ENCODE results near the gene FAM199X. TPM values are rescaled to one million over a fixed set of nuclear protein-coding genes. Genes with fewer than 3 reads are reported as not detected.

Gene FAM199X
- 23.9 and 25.7 TPM in 2 replicates for total RNA-seq (2014; rRNA removed; shearing (Covaris generic))

DNA sequence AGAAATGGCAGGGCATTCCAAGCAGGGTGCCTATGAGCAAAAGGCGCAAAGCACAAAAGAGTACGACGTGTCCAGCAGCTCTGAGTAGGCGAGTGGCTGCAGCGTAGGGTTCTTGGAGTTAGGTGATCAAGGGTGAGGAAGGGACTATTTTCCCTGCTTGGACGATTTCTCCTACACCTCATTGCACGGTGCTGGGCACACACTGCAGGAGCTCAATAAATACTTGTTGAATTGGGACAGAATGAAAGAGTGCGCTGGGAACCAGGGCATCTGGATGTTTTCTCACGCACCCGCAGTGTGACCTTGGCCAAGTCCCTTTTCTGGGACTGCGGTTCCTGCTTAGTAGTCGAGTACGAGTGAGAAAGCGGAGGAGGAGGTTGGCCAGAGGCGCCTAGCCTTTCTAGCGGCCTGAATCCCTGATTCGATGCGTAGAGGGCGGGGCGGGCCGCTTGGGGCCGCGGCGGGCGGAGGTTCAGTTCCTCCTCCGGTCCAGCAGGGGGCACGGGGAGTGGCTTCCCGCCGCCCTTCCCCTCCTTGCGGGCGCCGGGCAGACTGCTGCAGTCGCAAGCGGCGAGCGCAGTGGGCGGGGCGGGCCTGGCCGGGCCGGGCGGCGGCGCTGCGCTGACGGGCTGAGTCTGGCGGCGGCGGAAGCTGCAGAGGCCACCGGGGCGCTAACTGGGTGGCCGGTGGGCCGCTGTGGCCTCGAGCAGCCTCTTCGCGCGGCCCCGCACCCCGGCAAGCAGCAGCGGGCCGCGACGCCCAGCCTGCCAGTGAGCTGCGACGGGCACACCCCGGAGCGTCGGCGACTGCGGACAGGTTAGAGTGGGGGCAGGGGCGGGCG lies at the start of gene FAM199X:
TSS of gene FAM199X (plus strand) at position 560 of the 841 bp plus-strand sequence. CDS start 333 bp downstream, outside the sequence.
- peak; percentile 88 for DNase-seq
- Histone ChIP-seq H3K4me3 (ENCODE audit: insufficient read depth, low read depth, low read length) (peak within 1 kb of the TSS; percentile 88), H3K36me3 (replicated peaks; ENCODE audit: control insufficient read depth, insufficient read depth, low read length) (no peaks in the 10 kb centered on the region), H3K27me3 (ENCODE audit: control insufficient read depth, insufficient read depth, low read length) (peaks cover 2% of the 10 kb centered on the region)

- H3K36me3 ChIP-seq (replicated peaks; ENCODE audit: control insufficient read depth, insufficient read depth, low read length) = no peaks in the 10 kb centered on the region; the same call in 1 of the 2 replicates
- H3K4me3 ChIP-seq (ENCODE audit: insufficient read depth, low read depth, low read length) = no peak overlapping the region
- no peak for DNase-seq
- no peaks in the 10 kb centered on the region; the same call in 1 of the 2 replicates for H3K27me3 ChIP-seq (ENCODE audit: control insufficient read depth, insufficient read depth, low read length)
Measured at GRCh38 chrX:104117759-104118158, 48.5 kb upstream of the FAM199X start.

DNA sequence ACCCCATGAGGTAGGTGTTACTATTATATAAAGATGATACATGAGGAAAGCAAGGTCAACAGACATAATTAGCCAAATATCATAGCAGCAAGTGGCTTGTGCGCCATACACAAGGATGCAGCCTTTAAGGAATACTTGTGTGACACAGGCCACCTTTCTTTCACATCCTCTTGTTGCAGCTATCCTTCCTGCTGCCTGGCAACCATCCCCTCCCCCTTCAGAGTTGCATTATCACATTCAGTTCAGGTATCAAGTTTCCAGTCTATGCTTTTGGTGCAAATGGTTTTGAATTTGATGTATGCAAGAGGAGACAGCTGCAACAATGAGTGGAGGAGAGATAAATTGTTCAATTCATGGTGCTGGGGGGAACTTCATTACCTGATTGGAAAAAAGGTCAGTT lies 47.5 kb upstream of the FAM199X start:
- Histone ChIP-seq H3K4me3 (ENCODE audit: insufficient read depth, low read depth, low read length) (no peak overlapping the region), H3K36me3 (replicated peaks; ENCODE audit: control insufficient read depth, insufficient read depth, low read length) (no peaks in the 10 kb centered on the region; the same call in 1 of the 2 replicates), H3K27me3 (ENCODE audit: control insufficient read depth, insufficient read depth, low read length) (no peaks in the 10 kb centered on the region; the same call in 1 of the 2 replicates)
- DNase-seq = no peak

- DNase-seq = no peak
- Histone ChIP-seq H3K27me3 (ENCODE audit: control insufficient read depth, insufficient read depth, low read length) (no peaks in the 10 kb centered on the region), H3K4me3 (ENCODE audit: insufficient read depth, low read depth, low read length) (no peak overlapping the region), H3K36me3 (replicated peaks; ENCODE audit: control insufficient read depth, insufficient read depth, low read length) (no peaks in the 10 kb centered on the region)
Measured at GRCh38 chrX:104122829-104123228, 43.4 kb upstream of the FAM199X start.

DNA sequence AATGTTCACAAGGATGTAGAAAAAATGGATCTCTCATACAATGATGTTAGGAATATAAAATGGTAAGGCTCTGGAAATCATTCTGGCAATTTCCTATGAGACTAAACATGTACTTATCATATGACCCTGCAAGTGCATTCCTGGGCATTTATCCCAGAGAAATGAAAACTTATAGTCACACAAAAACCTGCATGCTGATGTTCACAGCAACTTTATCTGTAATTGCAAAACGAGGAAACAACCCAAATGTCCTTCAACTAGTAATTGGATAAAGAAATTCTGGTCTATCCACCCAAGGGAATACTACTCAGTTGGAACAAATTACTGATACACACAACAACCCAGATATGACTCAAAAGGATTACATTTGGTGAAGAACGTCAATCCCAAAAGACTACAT lies 39.4 kb upstream of the FAM199X start:
- DNase-seq = no peak
- H3K4me3 ChIP-seq (ENCODE audit: insufficient read depth, low read depth, low read length) = no peak overlapping the region
- no peaks in the 10 kb centered on the region for H3K27me3 ChIP-seq (ENCODE audit: control insufficient read depth, insufficient read depth, low read length)
- H3K36me3 ChIP-seq (replicated peaks; ENCODE audit: control insufficient read depth, insufficient read depth, low read length) = no peaks in the 10 kb centered on the region

DNA sequence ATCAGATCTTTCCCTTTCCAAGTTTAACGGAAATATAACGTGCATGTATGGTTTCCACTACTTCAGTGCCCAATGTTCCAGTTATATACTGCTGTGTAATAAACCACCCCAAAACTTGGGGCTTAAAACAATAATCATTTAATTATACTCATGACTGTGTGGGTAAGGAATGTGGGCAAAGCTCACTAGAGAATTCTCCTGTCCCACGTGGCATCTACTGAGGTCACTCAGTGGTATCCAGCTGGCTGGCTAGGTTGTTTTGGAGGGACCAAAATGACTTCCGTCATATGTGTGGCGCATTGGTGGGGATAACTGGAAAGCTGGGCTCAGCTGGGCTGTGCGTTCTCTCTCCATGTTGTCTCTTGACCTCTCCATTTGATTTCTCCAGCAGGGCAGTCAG lies 35.4 kb upstream of the FAM199X start:
- H3K4me3 ChIP-seq (ENCODE audit: insufficient read depth, low read depth, low read length) = no peak overlapping the region
- H3K36me3 ChIP-seq (replicated peaks; ENCODE audit: control insufficient read depth, insufficient read depth, low read length) = no peaks in the 10 kb centered on the region
- DNase-seq = no peak
- H3K27me3 ChIP-seq (ENCODE audit: control insufficient read depth, insufficient read depth, low read length) = no peaks in the 10 kb centered on the region

GRCh38 chrX:104134583-104135261 lies 31.5 kb upstream of the FAM199X start:
- Histone ChIP-seq H3K27me3 (ENCODE audit: control insufficient read depth, insufficient read depth, low read length) (no peaks in the 10 kb centered on the region), H3K36me3 (replicated peaks; ENCODE audit: control insufficient read depth, insufficient read depth, low read length) (no peaks in the 10 kb centered on the region), H3K4me3 (ENCODE audit: insufficient read depth, low read depth, low read length) (no peak overlapping the region)
- no peak for DNase-seq

DNA sequence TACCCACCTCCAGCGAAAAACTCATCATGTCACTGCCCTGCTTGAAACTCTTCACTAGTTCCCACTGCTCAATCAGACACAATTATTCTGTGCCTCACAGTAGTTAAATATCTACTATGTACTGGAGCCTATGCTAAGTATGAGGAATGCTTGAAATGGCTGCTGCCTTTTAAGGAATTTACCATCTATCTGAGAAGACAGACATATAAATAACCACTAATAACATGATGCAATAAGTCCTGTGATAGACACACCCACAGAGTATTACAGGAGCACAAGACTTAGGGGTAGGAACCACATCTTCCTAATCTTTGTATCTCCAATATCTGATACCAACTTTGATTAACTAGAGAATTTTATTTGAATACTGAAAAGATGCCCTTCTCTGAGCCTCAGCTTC lies 30.6 kb upstream of the FAM199X start:
- DNase-seq = no peak
- no peaks in the 10 kb centered on the region for H3K36me3 ChIP-seq (replicated peaks; ENCODE audit: control insufficient read depth, insufficient read depth, low read length)
- no peaks in the 10 kb centered on the region for H3K27me3 ChIP-seq (ENCODE audit: control insufficient read depth, insufficient read depth, low read length)
- H3K4me3 ChIP-seq (ENCODE audit: insufficient read depth, low read depth, low read length) = no peak overlapping the region

- Histone ChIP-seq H3K4me3 (ENCODE audit: insufficient read depth, low read depth, low read length) (no peak overlapping the region), H3K36me3 (replicated peaks; ENCODE audit: control insufficient read depth, insufficient read depth, low read length) (no peaks in the 10 kb centered on the region)
- peak; percentile 57 for DNase-seq
Measured at GRCh38 chrX:104136241-104137019, 29.8 kb upstream of the FAM199X start.

DNA sequence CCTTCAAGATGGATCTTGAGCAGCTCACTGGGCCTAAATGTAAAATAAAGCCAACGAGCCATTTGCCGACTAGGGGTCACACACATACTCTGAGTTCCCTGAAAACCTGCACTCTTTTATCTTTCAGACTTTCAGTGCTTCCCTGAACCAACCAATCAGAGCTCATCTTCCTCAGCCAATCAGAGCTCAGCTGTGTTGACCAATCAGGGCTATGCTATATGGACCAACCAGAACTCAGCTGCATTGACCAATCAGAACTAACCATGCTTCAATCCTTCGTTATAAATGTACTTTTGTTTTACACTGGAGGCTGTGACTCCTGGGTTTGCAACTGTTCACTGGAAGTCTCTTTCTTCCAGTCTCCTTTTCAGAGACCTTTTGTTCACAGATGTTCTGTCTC lies 28.8 kb upstream of the FAM199X start:
- Histone ChIP-seq H3K36me3 (replicated peaks; ENCODE audit: control insufficient read depth, insufficient read depth, low read length) (no peaks in the 10 kb centered on the region), H3K27me3 (ENCODE audit: control insufficient read depth, insufficient read depth, low read length) (no peaks in the 10 kb centered on the region), H3K4me3 (ENCODE audit: insufficient read depth, low read depth, low read length) (no peak overlapping the region)
- no peak for DNase-seq

More at GRCh38 chrX:104136241-104137019, 29.8 kb upstream of the FAM199X start:
- no peaks in the 10 kb centered on the region for H3K27me3 ChIP-seq (ENCODE audit: control insufficient read depth, insufficient read depth, low read length)

GRCh38 chrX:104141087-104141760 lies 25.0 kb upstream of the FAM199X start:
- DNase-seq = no peak
- H3K27me3 ChIP-seq (ENCODE audit: control insufficient read depth, insufficient read depth, low read length) = no peaks in the 10 kb centered on the region
- H3K36me3 ChIP-seq (replicated peaks; ENCODE audit: control insufficient read depth, insufficient read depth, low read length) = no peaks in the 10 kb centered on the region
- H3K4me3 ChIP-seq (ENCODE audit: insufficient read depth, low read depth, low read length) = no peak overlapping the region

GRCh38 chrX:104151037-104151436 lies 15.2 kb upstream of the FAM199X start:
- H3K36me3 ChIP-seq (replicated peaks; ENCODE audit: control insufficient read depth, insufficient read depth, low read length) = no peaks in the 10 kb centered on the region
- no peak overlapping the region for H3K4me3 ChIP-seq (ENCODE audit: insufficient read depth, low read depth, low read length)
- H3K27me3 ChIP-seq (ENCODE audit: control insufficient read depth, insufficient read depth, low read length) = peaks cover 1% of the 10 kb centered on the region; the same call in 1 of the 2 replicates
- DNase-seq = no peak

- DNase-seq = peak; percentile 49
- Histone ChIP-seq H3K36me3 (replicated peaks; ENCODE audit: control insufficient read depth, insufficient read depth, low read length) (no peaks in the 10 kb centered on the region), H3K27me3 (ENCODE audit: control insufficient read depth, insufficient read depth, low read length) (no peaks in the 10 kb centered on the region), H3K4me3 (ENCODE audit: insufficient read depth, low read depth, low read length) (peak within 1 kb of the TSS; percentile 51)
Measured at GRCh38 chrX:104156630-104157529, 9.4 kb upstream of the FAM199X start, which contains the start of gene SLC25A53. Gene SLC25A53, minus strand, starts transcription at chrX:104157009. Its CDS starts 51,752 bp downstream, at chrX:104105257.

All from H7 (cell line).